Small intestine (tissue), 16 donors: ENCODE results near the gene MOCS3. TPM values are rescaled to one million over a fixed set of nuclear protein-coding genes. Genes with fewer than 3 reads are reported as not detected.

Source experiments
- DNase-seq, 2 donors: peaks; one replicate each; pipeline versions ENCODE4 v3.0.0 to v3.0.0-alpha.2; 2013
- FAIRE-seq: peaks from 2 replicates; lab custom pipeline; 2012; peaks lifted over from hg19 to GRCh38; lab: Jason Lieb, UNC
- H3K27ac ChIP-seq, 3 donors: one replicate each; pipeline ENCODE4 v1.5.1; 2013; ENCODE audit warnings: low read length in 2 of 3, mild to moderate bottlenecking in 2 of 3, control low read depth in 1 of 3, inconsistent platforms in 1 of 3, low read depth in 1 of 3, moderate library complexity in 1 of 3
- H3K27me3 ChIP-seq, 3 donors: one replicate each; pipeline ENCODE4 v1.6.1; 2013; ENCODE audit warnings: low read length in 3 of 3, inconsistent platforms in 1 of 3; ENCODE audit not compliant: control insufficient read depth in 3 of 3, insufficient read depth in 3 of 3
- H3K36me3 ChIP-seq, 3 donors: one replicate each; pipeline ENCODE4 v1.6.1; 2013; ENCODE audit warnings: low read length in 3 of 3, inconsistent platforms in 1 of 3, low read depth in 1 of 3, mild to moderate bottlenecking in 1 of 3, moderate library complexity in 1 of 3; ENCODE audit not compliant: control insufficient read depth in 3 of 3, insufficient read depth in 2 of 3
- H3K4me1 ChIP-seq, 3 donors: one replicate each; pipeline ENCODE4 v1.6.1; 2013; ENCODE audit warnings: low read length in 2 of 3, inconsistent platforms in 1 of 3, low read depth in 1 of 3, mild to moderate bottlenecking in 1 of 3, moderate library complexity in 1 of 3; ENCODE audit not compliant: control insufficient read depth in 3 of 3, insufficient read depth in 2 of 3
- H3K4me3 ChIP-seq, 3 donors: one replicate each; pipeline ENCODE4 v1.5.1; 2013; ENCODE audit warnings: low read length in 3 of 3, control low read depth in 1 of 3, inconsistent platforms in 1 of 3, low read depth in 1 of 3, mild to moderate bottlenecking in 1 of 3, moderate library complexity in 1 of 3
- H3K9me3 ChIP-seq, 2 donors: one replicate each; pipeline ENCODE4 v1.6.1; 2013; ENCODE audit warnings: low read depth in 1 of 2, low read length in 1 of 2; ENCODE audit not compliant: control insufficient read depth in 2 of 2, insufficient read depth in 1 of 2
- WGBS, 3 donors: extraction: QIAGEN DNeasy Blood & Tissue Kit; methylation state at CpG; one replicate each; pipeline ENCODE4 v1.1.7; 2013; 5-methylcytosine and 5-hydroxymethylcytosine counted together
- long read RNA-seq, 10 donors: transcript quantifications; one replicate each; lab custom pipeline, GENCODE V29; 2026
- polyA plus RNA-seq, 4 donors: library from polyadenylated mRNA; stranded (reverse) in 3 of 4; unstranded in 1 of 4; fragments of 200-250 nt in 3 of 4; fragments of 120-200 nt in 1 of 4; gene quantifications; one replicate each; pipeline versions ENCODE4 v1.2.1 to v1.2.3, GENCODE V29; 2013
- donor health status: healthy with polysubstance abuse.
- donor health status: control.
- donor health status: control.
- donor health status: Bipolar disorder and iron deficiency.
- donor health status: healthy.

MOCS3 gene
- polyA plus RNA-seq: 1 to 10 TPM; 2.2 to 4.7 (median 2.9) TPM
- long read RNA-seq, donor 1, full-length matches to known transcripts: 32 of 32 reads
- long read RNA-seq, donor 1, partial matches to known transcripts: 0 of 32 reads
- long read RNA-seq, donor 1, other reads (novel, unspliced or antisense): 0 of 32 reads
- long read RNA-seq, donor 2, full-length matches to known transcripts: 7 of 7 reads
- long read RNA-seq, donor 2, partial matches to known transcripts: 0 of 7 reads
- long read RNA-seq, donor 2, other reads (novel, unspliced or antisense): 0 of 7 reads
- long read RNA-seq, donor 3, full-length matches to known transcripts: 14 of 14 reads
- long read RNA-seq, donor 3, partial matches to known transcripts: 0 of 14 reads
- long read RNA-seq, donor 3, other reads (novel, unspliced or antisense): 0 of 14 reads
- long read RNA-seq, donor 4: 0 reads
- long read RNA-seq, donor 5, full-length matches to known transcripts: 5 of 5 reads
- long read RNA-seq, donor 5, partial matches to known transcripts: 0 of 5 reads
- long read RNA-seq, donor 5, other reads (novel, unspliced or antisense): 0 of 5 reads
- long read RNA-seq, donor 6, full-length matches to known transcripts: 9 of 9 reads
- long read RNA-seq, donor 6, partial matches to known transcripts: 0 of 9 reads
- long read RNA-seq, donor 6, other reads (novel, unspliced or antisense): 0 of 9 reads
- long read RNA-seq, donor 7, full-length matches to known transcripts: 23 of 23 reads
- long read RNA-seq, donor 7, partial matches to known transcripts: 0 of 23 reads
- long read RNA-seq, donor 7, other reads (novel, unspliced or antisense): 0 of 23 reads
- long read RNA-seq, donor 8: 0 reads
- long read RNA-seq, donor 9, full-length matches to known transcripts: 3 of 3 reads
- long read RNA-seq, donor 9, partial matches to known transcripts: 0 of 3 reads
- long read RNA-seq, donor 9, other reads (novel, unspliced or antisense): 0 of 3 reads
- long read RNA-seq, donor 10, full-length matches to known transcripts: 13 of 13 reads
- long read RNA-seq, donor 10, partial matches to known transcripts: 0 of 13 reads
- long read RNA-seq, donor 10, other reads (novel, unspliced or antisense): 0 of 13 reads

DNA sequence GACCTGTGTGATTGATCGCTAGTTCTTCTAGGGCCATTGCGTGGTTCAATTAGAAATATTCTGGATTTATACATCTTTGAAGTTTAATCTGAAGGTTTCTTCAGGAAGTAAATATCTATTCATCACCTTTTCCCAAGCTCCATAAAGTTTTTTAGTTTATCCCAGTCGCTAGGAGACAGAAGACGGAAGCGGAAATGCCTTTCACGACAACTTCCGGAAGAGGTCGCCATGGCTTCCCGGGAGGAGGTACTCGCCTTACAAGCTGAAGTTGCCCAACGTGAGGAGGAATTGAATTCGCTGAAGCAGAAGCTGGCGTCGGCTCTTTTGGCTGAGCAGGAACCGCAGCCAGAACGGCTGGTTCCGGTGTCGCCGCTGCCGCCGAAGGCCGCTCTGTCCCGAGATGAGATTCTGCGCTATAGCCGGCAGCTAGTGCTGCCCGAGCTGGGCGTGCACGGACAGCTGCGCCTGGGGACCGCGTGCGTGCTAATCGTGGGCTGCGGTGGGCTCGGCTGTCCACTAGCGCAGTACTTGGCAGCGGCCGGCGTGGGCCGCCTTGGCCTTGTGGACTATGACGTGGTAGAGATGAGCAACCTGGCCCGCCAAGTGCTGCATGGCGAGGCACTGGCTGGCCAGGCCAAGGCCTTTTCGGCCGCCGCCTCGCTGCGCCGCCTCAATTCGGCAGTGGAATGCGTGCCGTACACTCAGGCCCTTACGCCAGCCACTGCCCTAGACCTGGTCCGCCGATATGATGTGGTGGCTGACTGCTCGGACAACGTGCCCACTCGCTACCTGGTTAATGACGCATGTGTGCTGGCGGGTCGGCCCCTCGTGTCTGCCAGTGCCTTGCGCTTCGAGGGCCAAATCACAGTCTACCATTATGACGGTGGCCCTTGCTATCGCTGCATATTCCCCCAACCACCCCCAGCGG is at the start of gene MOCS3:
Gene MOCS3, plus strand, starts transcription at position 204 of the 928 bp plus-strand sequence. Its CDS starts 25 bp downstream, at position 229.
- H3K4me3 ChIP-seq: peak within 1 kb of the TSS; percentile 88 to 92 (median 90)
- no peak for FAIRE-seq

DNA sequence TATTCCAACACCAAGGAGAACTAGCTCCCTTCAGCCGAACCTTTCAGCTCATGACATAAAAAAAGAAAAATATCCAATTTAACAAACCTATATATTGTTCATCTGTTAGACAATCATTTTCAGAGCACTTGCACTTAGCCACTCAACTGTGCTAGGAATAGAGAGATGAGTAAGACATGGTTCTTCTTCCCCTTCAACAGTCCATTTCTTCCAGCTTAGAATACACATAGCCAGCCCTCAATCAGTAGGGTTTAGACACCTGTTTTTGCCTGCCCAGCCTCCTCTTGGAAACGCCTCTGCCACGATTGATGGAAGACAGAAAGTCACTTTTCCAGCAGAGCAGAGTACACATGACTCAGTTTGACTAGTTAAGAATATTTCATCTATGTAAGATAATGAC is 49.2 kb upstream of the MOCS3 start:
- Histone ChIP-seq H3K27me3 (no peaks in the 10 kb centered on the region), H3K4me1 (peaks cover 0 to 17% (median 12%) of the 10 kb centered on the region in 3 donors), H3K36me3 (peaks cover 0 to 21% (median 0%) of the 10 kb centered on the region in 3 donors), H3K27ac (no peak overlapping the region), H3K4me3 (no peak overlapping the region), H3K9me3 (no peaks in the 10 kb centered on the region)
- FAIRE-seq (no peak), DNase-seq (no peak)
- WGBS, 3 donors: 77 to 85% (median 80%) methylated on average over 3 of the region's 3 CpGs

More for the DNA sequence above, at the start of gene MOCS3:
- WGBS, 3 donors: 2 to 3% (median 2%) methylated on average over 62 to 67 of the region's 67 CpGs
- Histone ChIP-seq H3K27me3 (no peaks in the 10 kb centered on the region), H3K4me1 (peaks cover 12 to 15% (median 15%) of the 10 kb centered on the region in 3 donors), H3K36me3 (peaks cover 0 to 10% (median 2%) of the 10 kb centered on the region in 3 donors), H3K27ac (peak within 1 kb of the TSS; percentile 56 to 94 (median 61)), H3K9me3 (no peaks in the 10 kb centered on the region)
- peak; percentile 90 to 95 for DNase-seq

DNA sequence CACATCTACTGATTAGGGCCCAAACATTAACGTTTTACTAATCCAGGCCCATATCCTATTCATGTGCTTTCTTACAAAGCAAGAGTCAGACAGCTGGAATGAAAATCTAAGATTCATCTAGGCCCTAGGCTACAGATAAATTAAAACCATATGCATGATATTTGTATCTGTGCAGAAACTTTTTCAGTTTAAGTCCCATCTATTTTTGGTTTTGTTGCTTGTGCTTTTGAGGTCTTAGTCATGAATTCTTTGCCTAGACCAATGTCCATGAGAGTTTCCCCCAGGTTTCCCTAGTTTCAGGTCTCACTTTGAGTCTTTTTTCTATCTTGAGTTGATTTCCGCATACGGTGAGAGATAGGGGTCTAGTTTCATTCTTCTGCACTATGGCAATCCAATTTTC is 47.6 kb upstream of the MOCS3 start:
- H3K36me3 ChIP-seq: peaks cover 0 to 21% (median 2%) of the 10 kb centered on the region in 3 donors
- H3K4me3 ChIP-seq: no peak overlapping the region
- H3K9me3 ChIP-seq: no peaks in the 10 kb centered on the region
- peaks cover 0 to 23% (median 13%) of the 10 kb centered on the region in 3 donors for H3K4me1 ChIP-seq
- DNase-seq (no peak), FAIRE-seq (no peak)
- WGBS, 3 donors: 59 to 68% (median 63%) methylated on average over 3 of the region's 3 CpGs
- no peak overlapping the region for H3K27ac ChIP-seq
- H3K27me3 ChIP-seq: no peaks in the 10 kb centered on the region

- H3K4me1 ChIP-seq: peaks cover 0 to 27% (median 18%) of the 10 kb centered on the region in 3 donors
- FAIRE-seq: no peak
- WGBS, 3 donors: 14 to 46% (median 21%) methylated on average over 1 of the region's 1 CpG
Measured at GRCh38 chr20:50911716-50912115, 46.9 kb upstream of the MOCS3 start.

GRCh38 chr20:50913690-50914375 is 44.8 kb upstream of the MOCS3 start:
- no peak for FAIRE-seq
- Histone ChIP-seq H3K4me3 (no peak overlapping the region), H3K9me3 (no peaks in the 10 kb centered on the region), H3K27ac (peak overlapping the region in 1 of 3 donors; percentile 11), H3K27me3 (no peaks in the 10 kb centered on the region), H3K36me3 (peaks cover 0 to 17% (median 2%) of the 10 kb centered on the region in 3 donors), H3K4me1 (peaks cover 0 to 30% (median 22%) of the 10 kb centered on the region in 3 donors)
- 51 to 62% (median 53%) methylated on average over 2 of the region's 2 CpGs for WGBS, 3 donors
- DNase-seq: no peak

More at GRCh38 chr20:50911716-50912115, 46.9 kb upstream of the MOCS3 start:
- Histone ChIP-seq H3K4me3 (no peak overlapping the region), H3K27me3 (no peaks in the 10 kb centered on the region), H3K9me3 (no peaks in the 10 kb centered on the region), H3K27ac (no peak overlapping the region), H3K36me3 (peaks cover 0 to 21% (median 2%) of the 10 kb centered on the region in 3 donors)
- DNase-seq: peak in 1 of 2 donors; percentile 8

GRCh38 chr20:50915424-50915823 is 43.2 kb upstream of the MOCS3 start:
- no peak for DNase-seq
- Histone ChIP-seq H3K36me3 (peaks cover 0 to 20% (median 2%) of the 10 kb centered on the region in 3 donors), H3K4me3 (no peak overlapping the region), H3K27ac (peak overlapping the region in 2 of 3 donors; percentile 26 to 46), H3K9me3 (no peaks in the 10 kb centered on the region), H3K27me3 (no peaks in the 10 kb centered on the region), H3K4me1 (peaks cover 0 to 29% (median 22%) of the 10 kb centered on the region in 3 donors)
- WGBS, 3 donors: 39 to 60% (median 47%) methylated on average over 3 of the region's 3 CpGs
- FAIRE-seq: no peak

DNA sequence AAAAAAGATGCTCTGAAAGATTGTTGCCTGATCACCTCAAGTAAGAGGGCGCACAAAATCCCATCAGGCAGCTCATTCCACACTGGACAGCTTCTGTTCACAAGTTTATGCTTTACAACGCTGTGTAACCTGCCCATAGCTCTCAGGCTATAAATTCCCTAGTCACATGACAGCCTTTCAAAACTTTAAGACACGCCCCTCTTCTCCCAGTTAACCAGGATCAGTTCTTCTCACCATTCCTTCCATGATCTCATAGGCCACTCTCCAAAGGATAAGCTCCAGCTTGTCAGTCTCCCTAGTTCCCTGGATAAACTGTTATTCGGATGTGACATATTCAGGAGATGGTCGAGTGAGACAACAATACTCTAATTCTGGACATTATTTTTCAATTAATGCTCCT is 42.4 kb upstream of the MOCS3 start:
- FAIRE-seq: no peak
- 26 to 46% (median 44%) methylated on average over 5 of the region's 5 CpGs for WGBS, 3 donors
- no peak overlapping the region for H3K4me3 ChIP-seq
- H3K9me3 ChIP-seq: no peaks in the 10 kb centered on the region
- DNase-seq: peak; percentile 73 to 88
- peaks cover 0 to 16% (median 2%) of the 10 kb centered on the region in 3 donors for H3K36me3 ChIP-seq
- H3K4me1 ChIP-seq: peaks cover 0 to 23% (median 17%) of the 10 kb centered on the region in 3 donors
- peak overlapping the region in 2 of 3 donors; percentile 19 to 51 for H3K27ac ChIP-seq
- H3K27me3 ChIP-seq: no peaks in the 10 kb centered on the region
